GM12878 (cell line): ENCODE measurements around the gene C2orf74. TPM values are rescaled to one million over a fixed set of nuclear protein-coding genes. Genes with fewer than 3 reads are reported as not detected.

ENCODE experiments used
- ATAC-seq: fragments of 200-7000 bp; cut with Tn5 transposase; 3 replicates; pipeline ENCODE4 v1.9.1; 2020; ENCODE audit warnings: mild to moderate bottlenecking, moderate library complexity
- BruUV-seq: library from RNA; stranded (reverse); fragments of 400-500 nt; replicated peaks from 2 replicates; lab custom pipeline; 2021; lab: Mats Ljungman, UMichigan
- CTCF ChIA-PET: fragments of 300-600 bp; sonication (Branson Sonifier 250); formaldehyde crosslinking; extraction: SDS; loops from one replicate; lab custom pipeline; 2021; ENCODE audit warnings: inconsistent platforms; lab: Yijun Ruan, JAX
- POLR2A ChIA-PET: fragments of 350-600 bp; formaldehyde crosslinking; extraction: SDS; loops from one replicate; lab custom pipeline; 2021; ENCODE audit warnings: inconsistent platforms; lab: Charles Lee
- RAD21 ChIA-PET: fragments of 300-600 bp; sonication (Branson Sonifier 250); formaldehyde crosslinking; loops from one replicate; lab custom pipeline; 2023; ENCODE audit warnings: antibody characterized with exemption; ENCODE audit not compliant: unreplicated experiment; lab: Charles Lee
- SMC1A ChIA-PET: fragments of 300-600 bp; sonication (Branson Sonifier 250); formaldehyde crosslinking; loops from one replicate; lab custom pipeline; 2023; ENCODE audit not compliant: unreplicated experiment, uncharacterized antibody; lab: Charles Lee
- DNase-seq: peaks from one replicate; pipeline ENCODE4 v3.0.0-alpha.2; 2011; ENCODE audit warnings: low read depth, low spot score
- FAIRE-seq: peaks from 3 replicates; lab custom pipeline; 2011; peaks lifted over from hg19 to GRCh38; lab: Jason Lieb, UNC
- H2AFZ ChIP-seq: 2 replicates; pipeline ENCODE4 v1.6.0; 2011; ENCODE audit warnings: low read depth, low read length, control low read depth; ENCODE audit not compliant: control insufficient read depth
- H3K27ac ChIP-seq: 2 replicates; pipeline ENCODE4 v1.5.1; 2011; ENCODE audit warnings: control low read depth; ENCODE audit not compliant: control insufficient read depth, insufficient read depth
- H3K27me3 ChIP-seq, 2 experiments: replicated peaks in 1 of 2; 2 replicates each; pipeline versions ENCODE4 v1.6.0 to v1.6.1; 2011; ENCODE audit warnings: low read length in 1 of 2; ENCODE audit not compliant: control insufficient read depth in 2 of 2, insufficient read depth in 2 of 2
- H3K36me3 ChIP-seq, 2 experiments: 2 replicates each; pipeline ENCODE4 v1.5.1; 2011; ENCODE audit warnings: low read length in 1 of 2; ENCODE audit not compliant: control insufficient read depth in 2 of 2, insufficient read depth in 2 of 2
- H3K4me1 ChIP-seq: 2 replicates; pipeline ENCODE4 v1.6.1; 2011; ENCODE audit warnings: mild to moderate bottlenecking, low read length, moderate library complexity, mixed read lengths; ENCODE audit not compliant: control insufficient read depth, insufficient read depth
- H3K4me2 ChIP-seq: 2 replicates; pipeline ENCODE4 v1.6.0; 2011; ENCODE audit warnings: control low read depth; ENCODE audit not compliant: control insufficient read depth, insufficient read depth
- H3K4me3 ChIP-seq: fragments of 200-600 bp; sonication (generic); 2 replicates; pipeline ENCODE4 v1.5.1; 2016
- H3K79me2 ChIP-seq: 2 replicates; pipeline ENCODE4 v1.6.0; 2011; ENCODE audit warnings: low read length; ENCODE audit not compliant: control insufficient read depth, insufficient read depth
- H3K9ac ChIP-seq: 2 replicates; pipeline ENCODE4 v1.8.0; 2011; ENCODE audit warnings: low read length, control low read depth, mixed read lengths; ENCODE audit not compliant: control insufficient read depth, insufficient read depth
- H3K9me3 ChIP-seq: replicated peaks from 3 replicates; pipeline ENCODE4 v1.5.1; 2011; ENCODE audit warnings: mild to moderate bottlenecking, low read length; ENCODE audit not compliant: control insufficient read depth, insufficient read depth
- H4K20me1 ChIP-seq: 2 replicates; pipeline ENCODE4 v1.6.0; 2011; ENCODE audit not compliant: control insufficient read depth, insufficient read depth
- BMI1 ChIP-seq: fragments of 450-650 bp; IDR thresholded peaks from 2 replicates; pipeline ENCODE4 v1.6.1; 2016; ENCODE audit warnings: mild to moderate bottlenecking, moderate library complexity, borderline replicate concordance
- CBFB ChIP-seq: IDR thresholded peaks from 2 replicates; pipeline ENCODE4 v1.6.1; 2016; ENCODE audit warnings: antibody characterized with exemption, low read depth
- KAT2A ChIP-seq: conservative IDR thresholded peaks from 2 replicates; pipeline ENCODE4 v1.6.1; 2011; ENCODE audit warnings: low read depth, low read length; ENCODE audit not compliant: control insufficient read depth
- RAD21 ChIP-seq: IDR thresholded peaks from 2 replicates; pipeline ENCODE4 v1.6.1; 2011; ENCODE audit warnings: mild to moderate bottlenecking, low read depth, low read length, moderate library complexity; ENCODE audit not compliant: insufficient read depth
- SMAD1 ChIP-seq: fragments of 450-650 bp; IDR thresholded peaks from 2 replicates; pipeline ENCODE4 v1.6.1; 2018; ENCODE audit warnings: mild to moderate bottlenecking, low read depth; ENCODE audit not compliant: partially characterized antibody
- SREBF1 ChIP-seq: IDR thresholded peaks from 2 replicates; pipeline ENCODE4 v1.6.1; 2012; ENCODE audit warnings: mild to moderate bottlenecking, low read length
- YBX1 ChIP-seq: fragments of 450-650 bp; IDR thresholded peaks from 2 replicates; pipeline ENCODE4 v1.6.1; 2016; ENCODE audit warnings: antibody characterized with exemption
- WGBS: methylation state at CpG from one replicate; pipeline ENCODE4 v1.1.6; 2016; ENCODE audit warnings: low lambda C conversion rate; ENCODE audit not compliant: insufficient replicate concordance, insufficient coverage; ENCODE audit errors: missing lambda C conversion rate; 5-methylcytosine and 5-hydroxymethylcytosine counted together
- in situ Hi-C: fragments of 300-500 bp; cut with MboI; formaldehyde crosslinking; loops from 9 replicates; pipeline ENCODE4 v1.14.3; 2018; ENCODE audit warnings: mixed read lengths
- intact Hi-C: fragments of 100-400 bp; cut with micrococcal nuclease; formaldehyde crosslinking; loops from one replicate; pipeline ENCODE4 v1.14.2; 2022; ENCODE audit not compliant: unreplicated experiment
- polyA plus RNA-seq, 11 experiments: library from polyadenylated mRNA; depleted of rRNA in 4 of 11; unstranded in 6 of 11; stranded (reverse) in 5 of 11; fragments of >200 nt; fragmentation: Nextera tagmentation in 4 of 11; fragmentation: Illumina TruSeq in 1 of 11; extraction: Ambion mirVana in 4 of 11; extraction: Trizol in 1 of 11; gene quantifications; 1 replicate in 1 of 11; 2 replicates in 10 of 11; pipeline versions ENCODE4 v1.2.1 to v1.2.3, GENCODE V29; 2011 to 2016; ENCODE audit warnings: inconsistent platforms in 2 of 11, missing spikeins in 2 of 11, low read depth in 1 of 11
- total RNA-seq, 4 experiments: library from RNA; depleted of rRNA in 3 of 4; stranded (reverse); fragments of >200 nt in 3 of 4; fragmentation: Illumina TruSeq in 1 of 4; extraction: Trizol in 1 of 4; gene quantifications; 2 replicates each; pipeline versions ENCODE4 v1.2.1 to v1.2.3, GENCODE V29; 2013 to 2021
- TF ChIP-seq, protein P1 (sequence below), 3 experiments: IDR thresholded peaks in 2 of 3; conservative IDR thresholded peaks in 1 of 3; 2 replicates each; pipeline ENCODE4 v1.5.1; 2011; ENCODE audit warnings: low read depth in 3 of 3, low read length in 3 of 3, mild to moderate bottlenecking in 3 of 3, control low read depth in 2 of 3, moderate library complexity in 2 of 3, inconsistent platforms in 1 of 3, mixed read lengths in 1 of 3; ENCODE audit not compliant: control insufficient read depth in 2 of 3, insufficient read depth in 1 of 3; ENCODE audit errors: extremely low read depth in 1 of 3

The C2orf74 gene
- total and polyA plus RNA-seq, 10 of the 15 experiments (the other 5 are each of a cell fraction or from before 2014, with no cell fraction given): 3.8 to 25.0 (median 15.2) TPM

DNA sequence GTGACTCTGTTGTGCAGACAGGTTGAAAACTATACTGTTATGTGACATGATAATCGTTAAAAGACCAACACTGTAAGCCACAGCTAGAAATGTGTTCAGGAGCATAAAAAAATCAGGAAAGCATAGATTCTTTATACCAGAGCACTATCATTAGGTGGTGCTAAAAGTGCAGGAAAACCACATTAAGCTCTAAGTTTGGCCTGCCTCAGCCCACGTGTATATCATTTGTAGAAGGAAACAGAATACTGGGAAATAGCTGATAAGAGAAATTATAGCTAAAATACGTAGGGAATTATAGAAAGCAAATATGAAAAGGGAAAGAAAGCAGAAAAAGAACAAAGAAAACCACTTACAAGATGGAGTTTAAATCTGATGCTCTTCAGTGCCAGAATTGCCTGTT lies 26.5 kb upstream of the C2orf74 start:
- POLR2A ChIA-PET: interaction anchor here (0.6 to 1.8 kb wide), 3 partner anchors 10 to 474 kb away, joined by 4 to 6 read pairs (median 4); no protein-coding TSS in a partner anchor

More for the DNA sequence above, 26.5 kb upstream of the C2orf74 start:
- Histone ChIP-seq H2AFZ (no peak overlapping the region), H3K4me2 (no peak overlapping the region), H3K36me3 (no peaks in the 10 kb centered on the region), H3K9ac (no peak overlapping the region), H3K27me3 (no peaks in the 10 kb centered on the region), H3K4me3 (no peak overlapping the region), H3K9me3 (no peaks in the 10 kb centered on the region), H3K27ac (no peak overlapping the region), H4K20me1 (no peaks in the 10 kb centered on the region), H3K4me1 (no peaks in the 10 kb centered on the region), H3K79me2 (no peaks in the 10 kb centered on the region)
- FAIRE-seq (no peak), ATAC-seq (peak; percentile 52; the same call in 2 of the 3 replicates), DNase-seq (no peak)
- ChIA-PET SMC1A (interaction anchor here (0.5 to 1.6 kb wide), 9 partner anchors 9 to 523 kb away, joined by 3 to 7 read pairs (median 3); no protein-coding TSS in a partner anchor), CTCF (interaction anchor here (1.6 to 2.2 kb wide), 3 partner anchors 9 to 524 kb away, joined by 4 to 12 read pairs (median 8); no protein-coding TSS in a partner anchor), RAD21 (interaction anchor here (0.6 to 2.7 kb wide), 3 partner anchors 10 to 735 kb away, joined by 3 to 9 read pairs (median 6); no protein-coding TSS in a partner anchor)
- TF ChIP-seq SMAD1 (no peak), KAT2A (no peak), YBX1 (no peak), BMI1 (no peak), CBFB (no peak), SREBF1 (no peak), RAD21 (peak; percentile 34; the same call in 1 of the 2 replicates)
- TF ChIP-seq, protein P1, sequence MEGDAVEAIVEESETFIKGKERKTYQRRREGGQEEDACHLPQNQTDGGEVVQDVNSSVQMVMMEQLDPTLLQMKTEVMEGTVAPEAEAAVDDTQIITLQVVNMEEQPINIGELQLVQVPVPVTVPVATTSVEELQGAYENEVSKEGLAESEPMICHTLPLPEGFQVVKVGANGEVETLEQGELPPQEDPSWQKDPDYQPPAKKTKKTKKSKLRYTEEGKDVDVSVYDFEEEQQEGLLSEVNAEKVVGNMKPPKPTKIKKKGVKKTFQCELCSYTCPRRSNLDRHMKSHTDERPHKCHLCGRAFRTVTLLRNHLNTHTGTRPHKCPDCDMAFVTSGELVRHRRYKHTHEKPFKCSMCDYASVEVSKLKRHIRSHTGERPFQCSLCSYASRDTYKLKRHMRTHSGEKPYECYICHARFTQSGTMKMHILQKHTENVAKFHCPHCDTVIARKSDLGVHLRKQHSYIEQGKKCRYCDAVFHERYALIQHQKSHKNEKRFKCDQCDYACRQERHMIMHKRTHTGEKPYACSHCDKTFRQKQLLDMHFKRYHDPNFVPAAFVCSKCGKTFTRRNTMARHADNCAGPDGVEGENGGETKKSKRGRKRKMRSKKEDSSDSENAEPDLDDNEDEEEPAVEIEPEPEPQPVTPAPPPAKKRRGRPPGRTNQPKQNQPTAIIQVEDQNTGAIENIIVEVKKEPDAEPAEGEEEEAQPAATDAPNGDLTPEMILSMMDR (IDR thresholded peaks at IDR 0.05 in 2 of 3, conservative IDR thresholded peaks at IDR 0.05 in 1 of 3; ENCODE audit: control insufficient read depth in 2 of 3, extremely low read depth in 1 of 3, insufficient read depth in 1 of 3, low read depth in 3 of 3, low read length in 3 of 3): peak in 2 of 3 experiments; percentile 9 to 46; a peak in 1 of 6 replicates
- in situ Hi-C loops: no loop called here
- no TSS peak for BruUV-seq
- intact Hi-C loops: no loop called here
- 12% methylated on average over 3 of the region's 3 CpGs for WGBS
